ENCODE results near the gene ASMTL.
"Not testable (repeated sequence)": the region's sequence is repeated elsewhere in the genome, so short reads cannot be mapped to it uniquely, and the experiment has no call there.

Gene ASMTL

GRCh38 chrX:1453951-1454785 lies 1.5 kb upstream of the ASMTL start:
- peak; percentile 83 for DNase-seq (ENCODE audit: low read depth)

- peak; percentile 74 for DNase-seq (ENCODE audit: low read depth)
These were observed 680 bp upstream of the ASMTL start for GRCh38 chrX:1453395-1453783.

GRCh38 chrX:1451661-1452515 lies 821 bp downstream of the ASMTL start:
- no peak for DNase-seq (ENCODE audit: low read depth)

GRCh38 chrX:1451251-1451660 lies 1.5 kb downstream of the ASMTL start:
- no peak for DNase-seq (ENCODE audit: low read depth)

- no peak for DNase-seq (ENCODE audit: low read depth)
These were observed 2.1 kb downstream of the ASMTL start for GRCh38 chrX:1450361-1451161.

- no peak for DNase-seq (ENCODE audit: low read depth)
These were observed 2.9 kb downstream of the ASMTL start for GRCh38 chrX:1449823-1450149.

GRCh38 chrX:1449036-1449822 lies 3.5 kb downstream of the ASMTL start:
- no peak for DNase-seq (ENCODE audit: low read depth)

GRCh38 chrX:1448573-1449001 lies 4.1 kb downstream of the ASMTL start:
- DNase-seq (ENCODE audit: low read depth): not testable (repeated sequence)

- not testable (repeated sequence) for DNase-seq (ENCODE audit: low read depth)
These were observed 4.6 kb downstream of the ASMTL start for GRCh38 chrX:1447969-1448572.

GRCh38 chrX:1446984-1447968 lies 5.4 kb downstream of the ASMTL start:
- not testable (repeated sequence) for DNase-seq (ENCODE audit: low read depth)

- no peak for DNase-seq (ENCODE audit: low read depth)
These were observed 7.9 kb downstream of the ASMTL start for GRCh38 chrX:1444561-1445500.

- DNase-seq (ENCODE audit: low read depth): no peak
These were observed 9.1 kb downstream of the ASMTL start for GRCh38 chrX:1443496-1444075.

- no peak for DNase-seq (ENCODE audit: low read depth)
These were observed 9.9 kb downstream of the ASMTL start for GRCh38 chrX:1442724-1443367.

- no peak for DNase-seq (ENCODE audit: low read depth)
These were observed 10.6 kb downstream of the ASMTL start for GRCh38 chrX:1442016-1442665.

GRCh38 chrX:1440506-1440905 lies 12.2 kb downstream of the ASMTL start:
- DNase-seq (ENCODE audit: low read depth): no peak

- no peak for DNase-seq (ENCODE audit: low read depth)
These were observed 17.3 kb downstream of the ASMTL start for GRCh38 chrX:1435241-1435895.

- DNase-seq (ENCODE audit: low read depth): no peak
These were observed 17.9 kb downstream of the ASMTL start for GRCh38 chrX:1434871-1435240.
